ENCODE measurements around the gene RBBP5.

The RBBP5 gene

DNA sequence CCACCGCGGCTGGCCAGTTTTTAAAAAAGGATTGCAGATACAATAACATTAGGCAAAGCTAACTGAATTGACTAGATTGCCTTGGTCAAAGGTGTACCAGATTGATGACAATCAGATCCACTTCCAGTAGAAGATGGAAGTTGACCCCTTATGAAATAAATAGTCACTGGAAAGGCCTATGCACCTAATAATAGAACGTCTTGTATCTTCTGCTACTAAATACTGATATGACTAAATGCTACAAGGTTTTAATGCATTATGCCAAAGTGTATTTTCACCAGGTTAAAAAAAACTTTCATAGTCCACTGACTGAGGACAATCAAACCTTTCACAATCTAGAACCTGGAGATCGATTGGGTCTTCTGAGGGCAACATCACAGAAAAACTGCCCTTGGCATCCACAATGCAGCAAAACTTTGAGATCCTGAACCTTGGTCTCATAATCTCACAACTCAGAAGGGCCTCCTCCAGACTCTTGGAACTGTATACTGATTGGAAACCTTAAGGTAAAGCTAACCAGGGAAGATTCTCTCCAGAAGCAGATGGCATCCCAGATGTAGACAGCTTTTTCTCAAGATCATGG lies 7.8 kb upstream of the RBBP5 start:
- DNase-seq (ENCODE audit: low read depth in 2 of 3, low spot score in 1 of 3): no peak

DNA sequence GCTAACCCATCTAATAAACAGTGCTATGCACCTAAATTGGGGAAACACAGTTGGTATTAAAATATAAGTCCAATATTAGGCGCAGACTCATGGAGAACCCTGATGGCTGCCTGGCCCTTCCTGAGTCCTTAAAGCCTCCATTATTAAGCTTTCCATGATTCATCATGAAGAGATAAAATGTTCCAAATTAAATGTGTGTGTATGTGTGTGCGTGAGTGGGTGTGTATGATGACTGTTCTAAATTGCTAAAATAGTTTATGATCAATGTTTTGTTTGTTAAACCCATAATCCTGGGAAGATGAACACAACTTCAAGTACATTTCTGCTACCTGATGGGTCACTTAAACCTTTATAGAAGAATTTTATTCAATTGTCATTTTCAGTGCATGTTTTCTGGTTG lies 6.3 kb upstream of the RBBP5 start:
- no peak for DNase-seq (ENCODE audit: low read depth in 2 of 3, low spot score in 1 of 3)

DNA sequence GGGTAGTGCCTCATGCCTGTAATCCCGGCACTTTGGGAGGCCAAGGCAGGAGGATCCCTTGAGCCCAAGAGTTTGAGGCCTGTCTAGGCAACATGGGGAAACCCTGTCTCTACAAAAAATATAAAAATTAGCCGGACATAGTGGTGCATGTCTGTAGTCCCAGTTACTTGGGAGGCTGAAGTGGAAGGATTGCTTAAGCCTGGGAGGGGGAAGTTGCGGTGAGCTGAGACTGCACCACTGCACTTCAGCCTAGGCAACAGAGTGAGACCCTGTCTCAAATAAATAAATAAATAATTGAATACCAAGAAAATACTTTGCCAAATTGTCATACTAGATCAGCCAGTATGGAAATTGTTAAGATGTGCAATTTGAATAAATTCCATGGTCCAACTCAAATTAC lies 5.9 kb upstream of the RBBP5 start:
- no peak for DNase-seq (ENCODE audit: low read depth in 2 of 3, low spot score in 1 of 3)

DNA sequence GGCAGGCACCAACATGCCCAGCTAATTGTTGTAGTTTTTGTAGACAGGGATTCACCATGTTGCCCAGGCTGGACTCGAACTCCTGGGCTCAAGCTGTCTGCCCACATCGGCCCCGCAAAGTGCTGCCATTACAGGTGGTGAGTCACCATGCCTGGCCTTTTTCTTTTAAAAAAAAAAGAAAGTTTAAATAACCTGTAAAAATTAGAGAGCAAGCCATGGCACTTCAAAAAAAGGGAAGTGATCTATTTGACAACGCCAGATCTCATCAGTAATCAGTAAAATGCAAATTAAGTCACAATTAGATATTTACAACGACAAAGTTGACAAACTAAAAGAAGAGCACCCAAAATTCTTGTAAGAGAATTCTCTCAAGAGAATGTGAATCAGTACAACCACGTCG lies 2.9 kb upstream of the RBBP5 start:
- DNase-seq (ENCODE audit: low read depth in 2 of 3, low spot score in 1 of 3): no peak

DNA sequence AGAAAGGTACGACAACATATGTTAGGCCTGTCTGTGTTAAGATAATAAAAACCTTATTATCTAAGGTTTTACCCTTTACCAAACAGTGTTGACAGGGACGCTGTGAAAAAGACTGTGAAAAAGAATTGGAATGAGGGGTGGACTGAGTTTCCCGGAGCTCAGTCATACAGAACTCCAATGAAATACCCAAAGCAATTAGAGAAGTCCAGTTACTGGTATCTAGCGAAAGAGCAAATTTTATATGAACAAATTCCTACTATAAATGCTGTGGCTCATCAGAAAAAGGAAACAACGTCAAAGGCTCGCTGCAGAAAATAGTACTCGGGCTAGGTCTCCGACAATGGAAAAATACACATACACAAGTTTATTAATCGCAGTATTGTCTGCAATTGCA lies 708 bp upstream of the RBBP5 start:
- no peak for DNase-seq (ENCODE audit: low read depth in 2 of 3, low spot score in 1 of 3)

DNA sequence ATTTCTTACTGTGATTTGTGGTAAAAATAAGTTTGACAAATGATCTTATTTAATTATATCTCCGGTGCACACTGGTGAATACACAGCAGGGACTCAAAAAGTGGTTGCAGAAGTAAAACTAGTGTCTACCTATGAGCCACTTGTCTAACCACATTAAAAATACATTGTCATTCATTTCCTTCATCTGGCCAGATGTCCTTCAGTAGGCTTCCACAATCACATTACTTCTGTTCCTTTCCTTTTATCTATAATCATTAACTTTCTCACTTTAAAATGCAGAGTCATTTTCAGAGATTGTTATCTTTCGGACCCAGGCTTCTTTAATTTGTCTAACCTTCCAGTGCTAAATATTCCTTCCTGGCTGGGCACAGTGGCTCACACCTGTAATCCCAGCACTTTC lies 3.0 kb downstream of the RBBP5 start:
- no peak for DNase-seq (ENCODE audit: low read depth in 2 of 3, low spot score in 1 of 3)

DNA sequence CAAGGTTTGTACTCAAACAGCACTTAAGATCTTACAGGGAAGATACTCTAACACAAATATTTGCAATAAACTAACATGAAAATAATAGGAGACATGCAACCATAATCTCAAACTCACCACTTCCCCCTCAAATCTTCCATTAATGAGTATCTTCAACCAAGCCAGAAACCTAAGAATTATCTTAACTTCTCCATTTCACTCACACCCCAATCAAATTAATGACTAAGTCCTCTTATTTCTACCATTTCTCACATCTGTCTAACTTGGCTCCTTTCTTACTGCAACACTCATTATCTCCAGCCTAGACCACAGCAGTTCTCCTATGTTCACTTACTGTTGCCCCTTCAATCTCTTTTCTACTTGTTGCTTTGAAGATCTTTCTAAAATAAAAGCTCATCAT lies 10.4 kb downstream of the RBBP5 start:
- no peak for DNase-seq (ENCODE audit: low read depth in 2 of 3, low spot score in 1 of 3)

DNA sequence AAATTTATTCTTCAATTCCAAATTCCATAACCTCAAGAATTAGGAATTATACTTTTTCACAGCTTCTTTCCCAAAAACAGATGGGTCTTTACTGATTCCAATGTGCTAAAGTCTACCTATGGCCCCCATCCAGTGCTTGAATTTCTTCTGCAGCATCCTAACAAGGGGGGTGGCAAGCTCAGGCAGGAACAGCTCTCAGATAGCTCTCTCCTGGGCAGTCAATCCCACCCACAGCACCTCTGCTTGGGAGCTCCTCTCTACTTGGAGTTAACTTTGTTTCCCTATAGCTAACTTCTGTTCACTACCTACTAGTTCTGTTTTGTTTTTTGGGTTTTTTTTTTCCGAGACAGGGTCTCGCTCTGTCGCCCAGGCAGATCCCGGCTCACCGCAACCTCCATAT lies 12.1 kb downstream of the RBBP5 start:
- no peak for DNase-seq (ENCODE audit: low read depth in 2 of 3, low spot score in 1 of 3)

DNA sequence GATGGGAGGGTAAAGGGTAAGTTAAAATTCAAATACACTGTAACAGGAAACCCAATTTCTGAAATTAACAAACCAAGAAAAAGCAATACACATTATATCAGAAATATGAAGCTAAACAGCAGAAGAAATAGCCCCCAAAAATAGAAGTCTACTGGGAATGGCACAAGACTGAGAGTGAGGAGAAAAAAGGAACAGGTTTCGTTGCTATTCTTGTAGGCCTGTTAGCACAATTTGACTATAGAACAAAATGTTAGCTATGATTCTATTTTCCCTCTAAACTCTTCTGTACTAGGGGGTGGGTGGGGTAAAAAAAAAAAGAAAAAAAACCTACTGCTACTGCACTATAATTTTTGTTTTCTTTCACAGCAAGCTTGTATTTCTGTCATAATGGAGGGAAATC lies 12.5 kb downstream of the RBBP5 start:
- no peak for DNase-seq (ENCODE audit: low read depth in 2 of 3, low spot score in 1 of 3)

DNA sequence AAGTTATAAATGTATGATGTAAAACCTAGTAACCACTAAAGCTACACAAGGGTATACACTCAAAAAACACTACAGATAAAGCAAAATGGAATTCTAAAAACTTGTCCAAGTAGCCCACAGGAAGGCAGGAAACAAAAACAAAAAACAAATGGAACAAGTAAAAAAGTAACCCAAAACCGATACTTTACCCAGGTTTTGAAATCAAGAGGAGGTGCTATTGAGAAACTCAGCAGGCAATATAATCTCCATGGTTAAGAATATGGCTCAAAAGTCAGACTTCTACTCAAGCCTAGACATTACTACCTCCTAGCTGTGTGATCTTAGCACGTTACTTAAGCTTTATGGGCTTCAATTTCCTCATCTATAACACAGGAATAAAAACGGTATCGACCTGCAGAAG lies 13.3 kb downstream of the RBBP5 start:
- no peak for DNase-seq (ENCODE audit: low read depth in 2 of 3, low spot score in 1 of 3)

DNA sequence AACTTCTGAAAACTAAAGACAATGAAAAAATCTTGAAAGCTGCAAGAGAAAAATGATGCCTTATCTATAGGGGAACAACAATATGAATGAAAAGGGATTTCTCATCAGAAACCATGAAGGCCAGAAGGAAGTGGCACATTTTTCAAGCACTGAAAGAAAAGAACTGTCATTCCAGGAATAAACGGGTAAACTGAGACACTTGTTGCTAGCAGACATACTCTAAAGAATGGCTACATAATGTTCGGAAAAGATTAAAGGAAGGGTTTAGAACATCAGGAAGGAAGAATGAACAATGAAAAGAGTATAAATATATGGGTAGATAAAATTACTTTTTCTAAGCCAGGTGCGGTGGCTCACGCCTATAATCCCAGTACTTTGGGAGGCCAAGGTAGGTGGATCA lies 14.5 kb downstream of the RBBP5 start:
- DNase-seq (ENCODE audit: low read depth in 2 of 3, low spot score in 1 of 3): no peak

DNA sequence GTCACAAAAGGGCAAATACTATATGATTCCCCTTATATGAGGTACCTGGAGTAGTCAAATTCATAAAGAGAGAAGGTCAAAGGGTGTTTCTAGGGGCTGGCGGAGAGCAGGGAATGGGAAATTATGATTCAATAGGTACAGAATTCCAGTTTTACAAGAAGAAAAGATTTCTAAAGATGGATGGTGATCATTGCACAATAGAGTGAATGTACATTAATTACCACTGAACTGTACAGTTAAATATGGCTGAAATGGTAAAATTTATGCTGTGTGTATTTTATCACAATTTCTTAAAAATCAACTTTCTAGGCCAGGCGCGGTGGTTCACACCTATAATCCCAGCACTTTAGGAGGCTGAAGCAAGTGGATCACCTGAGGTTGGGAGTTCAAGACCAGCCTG lies 19.4 kb downstream of the RBBP5 start:
- DNase-seq (ENCODE audit: low read depth in 2 of 3, low spot score in 1 of 3): no peak

DNA sequence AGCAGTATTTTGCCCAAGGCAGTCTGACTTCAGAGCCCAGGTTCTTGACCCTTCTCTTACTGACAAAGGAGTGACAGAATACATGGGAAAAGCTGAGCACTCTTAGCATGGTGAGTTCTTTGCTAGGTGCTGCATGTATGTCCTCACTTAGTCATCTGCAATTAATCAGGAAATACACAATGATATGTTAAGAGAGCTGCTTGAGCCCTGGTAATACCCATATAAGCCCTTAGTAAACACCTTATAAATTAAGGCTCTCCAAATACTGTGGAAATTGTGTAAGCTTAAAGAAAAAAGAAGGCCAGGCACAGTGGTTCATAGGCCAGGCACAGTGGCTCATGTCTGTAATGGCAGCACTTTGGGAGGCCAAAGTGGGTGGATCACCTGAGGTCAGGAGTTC lies 23.5 kb downstream of the RBBP5 start:
- no peak for DNase-seq (ENCODE audit: low read depth in 2 of 3, low spot score in 1 of 3)

DNA sequence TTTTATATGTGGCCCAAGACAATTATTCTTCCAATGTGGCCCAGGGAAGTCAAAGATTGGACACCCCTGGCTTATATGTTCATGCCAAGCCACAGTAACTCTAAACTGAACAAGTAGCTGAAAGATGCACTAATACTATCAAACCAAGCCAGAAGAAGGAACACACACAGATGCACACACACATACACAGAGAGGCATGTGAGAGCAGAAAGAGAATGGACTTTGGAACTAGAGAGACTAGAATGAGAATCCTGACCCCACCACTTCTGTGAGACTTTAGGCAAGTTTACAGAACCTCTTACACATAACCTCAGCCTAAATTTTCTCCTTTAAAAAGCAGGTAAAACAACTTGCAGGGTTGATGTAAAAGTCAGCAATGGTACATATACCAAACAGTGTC lies 26.4 kb downstream of the RBBP5 start:
- DNase-seq (ENCODE audit: low read depth in 2 of 3, low spot score in 1 of 3): no peak

DNA sequence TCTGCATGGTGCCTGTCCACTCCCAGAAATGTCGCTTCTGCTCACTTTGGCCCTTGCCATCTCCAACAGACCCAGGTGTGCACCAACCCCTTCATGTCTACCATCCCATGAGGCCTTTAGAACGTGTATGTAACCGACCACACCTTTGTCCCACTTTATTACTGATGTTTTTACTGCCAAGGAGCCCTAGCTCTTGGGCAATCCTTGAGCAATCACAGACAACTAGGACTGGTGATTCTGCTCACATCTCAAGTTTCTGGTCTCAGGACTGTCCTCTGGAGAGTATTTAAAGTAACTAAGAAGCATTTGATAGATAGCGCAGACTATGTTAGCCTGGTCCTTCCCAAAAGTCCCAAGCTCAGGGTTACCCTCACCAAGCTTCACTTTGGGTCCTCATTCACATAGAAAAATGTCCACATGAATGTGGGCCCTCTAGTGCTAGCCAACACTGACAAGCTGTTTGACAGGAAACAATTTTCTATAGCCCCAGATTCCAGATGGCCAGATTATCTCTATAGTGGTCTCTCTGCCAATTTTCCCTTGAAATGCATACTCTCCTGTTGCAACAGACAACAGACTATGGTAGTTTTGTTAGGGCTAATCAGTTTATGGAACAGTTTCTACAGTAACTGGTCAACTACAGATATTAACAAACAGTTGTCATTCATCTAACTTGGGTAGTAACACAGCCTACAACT lies 30.6 kb downstream of the RBBP5 start:
- no peak for DNase-seq (ENCODE audit: low read depth in 2 of 3, low spot score in 1 of 3)

DNA sequence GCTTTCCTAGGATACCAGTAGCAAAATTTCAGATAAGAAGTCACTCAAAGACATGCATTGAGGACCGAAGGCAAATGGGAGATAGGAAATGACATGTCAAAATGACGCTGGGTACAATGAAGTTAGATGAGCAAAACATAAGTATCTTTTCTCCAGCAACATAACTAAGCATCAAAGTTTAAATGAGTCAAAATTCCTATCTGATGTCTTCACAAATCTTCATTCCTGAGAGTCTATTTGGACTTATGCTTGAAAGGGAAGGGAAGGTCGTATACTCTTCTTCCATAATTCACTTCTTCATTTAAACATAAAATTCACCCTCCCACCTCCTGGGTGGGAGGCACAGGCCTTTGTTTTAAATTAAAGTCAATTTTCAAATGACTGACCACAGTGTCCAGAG lies 33.4 kb downstream of the RBBP5 start:
- DNase-seq (ENCODE audit: low read depth in 2 of 3, low spot score in 1 of 3): no peak

DNA sequence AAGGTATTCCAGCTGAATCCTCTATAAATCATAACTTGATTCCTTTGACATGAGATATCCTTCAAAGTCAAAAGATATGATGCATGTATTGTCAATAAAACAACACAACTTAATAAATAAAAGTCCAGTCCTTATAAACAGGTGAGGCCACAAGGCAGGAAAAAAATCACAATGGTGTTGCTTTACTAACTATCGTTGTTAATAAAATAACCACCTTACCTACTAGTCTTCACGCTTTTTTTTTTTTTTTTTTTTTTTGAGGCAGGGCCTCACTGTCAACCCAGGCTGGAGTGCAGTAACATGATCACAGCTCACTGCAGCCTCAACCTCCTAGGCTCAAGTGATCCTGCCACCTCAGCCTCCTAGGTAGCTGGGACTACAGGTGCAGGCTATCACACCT lies 37.4 kb downstream of the RBBP5 start, which contains the start of gene TMEM81:
TMEM81 (minus strand) TSS at position 101 of the 400 bp plus-strand sequence. CDS start 140 bp downstream, outside the sequence.
- DNase-seq (ENCODE audit: low read depth in 2 of 3, low spot score in 1 of 3): no peak

DNA sequence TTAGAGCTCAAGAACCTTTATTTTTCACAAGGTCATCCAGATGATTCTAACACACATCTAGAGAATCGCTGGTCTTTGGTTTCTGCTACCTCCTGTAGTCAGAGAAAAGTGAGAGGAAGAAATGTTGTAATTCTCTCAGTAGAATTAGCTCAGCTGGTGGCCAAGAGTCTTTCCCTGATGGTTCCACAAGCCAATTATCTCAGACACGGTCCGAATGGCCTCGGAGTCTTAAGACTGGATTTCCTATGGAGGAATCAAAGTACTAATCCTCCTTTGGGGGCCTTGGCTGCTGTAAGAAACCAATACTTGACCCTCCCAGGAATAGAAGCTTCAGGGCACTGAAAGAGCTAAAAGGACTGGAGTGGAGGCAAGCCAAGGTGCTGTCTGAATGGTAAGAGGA lies 39.3 kb downstream of the RBBP5 start:
- no peak for DNase-seq (ENCODE audit: low read depth in 2 of 3, low spot score in 1 of 3)

DNA sequence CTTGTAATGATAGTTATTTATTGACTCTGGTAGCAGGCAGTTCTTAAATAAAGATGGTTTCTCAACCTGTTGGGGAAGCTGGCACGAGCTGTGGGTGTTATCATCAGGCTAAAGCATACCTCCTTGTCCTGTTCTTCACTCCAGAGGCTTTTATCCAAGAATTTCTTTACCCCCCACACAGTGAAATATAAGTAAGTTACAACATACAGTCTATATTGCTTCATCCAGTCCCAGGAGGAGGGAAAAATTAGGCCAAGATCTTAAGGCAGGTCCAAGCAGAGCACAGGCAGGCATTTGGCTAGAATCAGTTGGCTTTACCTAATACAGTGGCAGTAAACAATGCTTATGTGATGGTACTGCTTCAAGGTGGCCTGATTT lies 43.9 kb downstream of the RBBP5 start:
- no peak for DNase-seq (ENCODE audit: low read depth in 2 of 3, low spot score in 1 of 3)

DNA sequence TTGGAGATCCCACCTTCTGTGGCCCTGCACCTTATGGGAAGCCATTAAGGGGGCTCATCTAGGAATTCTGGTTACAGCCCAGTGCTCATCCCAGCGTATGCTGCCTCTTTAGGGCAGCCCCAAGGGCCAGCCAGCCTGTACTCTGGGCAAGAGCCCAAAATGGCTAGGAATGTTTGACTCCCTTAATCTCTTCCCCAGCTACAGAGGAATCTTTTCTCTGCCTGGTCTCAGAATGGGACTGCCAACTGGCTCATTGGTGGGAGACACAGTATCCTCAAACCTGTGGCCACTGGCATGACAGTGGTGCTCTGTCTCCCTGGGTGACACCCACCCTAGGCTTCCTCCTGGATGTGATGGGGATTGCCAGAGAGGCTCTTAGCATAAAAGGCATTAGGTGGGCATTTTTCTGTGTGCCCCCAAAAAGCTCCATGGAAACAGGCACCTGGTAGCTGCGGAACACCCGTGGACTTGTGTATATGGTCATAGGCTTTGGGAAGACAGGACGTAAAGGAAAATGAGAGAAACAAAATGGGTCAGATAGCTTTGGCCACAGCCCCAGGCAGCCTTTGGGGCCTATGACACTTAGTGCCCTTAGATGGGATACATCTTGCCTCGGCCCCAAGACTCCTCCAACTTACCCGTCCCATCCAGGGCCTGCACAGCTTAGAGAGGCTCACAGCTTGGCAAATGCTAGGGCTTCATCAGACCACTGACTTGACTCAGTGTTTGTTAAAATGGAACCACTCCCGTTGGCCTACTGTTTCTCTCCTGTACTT lies 44.4 kb downstream of the RBBP5 start:
- no peak for DNase-seq (ENCODE audit: low read depth in 2 of 3, low spot score in 1 of 3)

DNA sequence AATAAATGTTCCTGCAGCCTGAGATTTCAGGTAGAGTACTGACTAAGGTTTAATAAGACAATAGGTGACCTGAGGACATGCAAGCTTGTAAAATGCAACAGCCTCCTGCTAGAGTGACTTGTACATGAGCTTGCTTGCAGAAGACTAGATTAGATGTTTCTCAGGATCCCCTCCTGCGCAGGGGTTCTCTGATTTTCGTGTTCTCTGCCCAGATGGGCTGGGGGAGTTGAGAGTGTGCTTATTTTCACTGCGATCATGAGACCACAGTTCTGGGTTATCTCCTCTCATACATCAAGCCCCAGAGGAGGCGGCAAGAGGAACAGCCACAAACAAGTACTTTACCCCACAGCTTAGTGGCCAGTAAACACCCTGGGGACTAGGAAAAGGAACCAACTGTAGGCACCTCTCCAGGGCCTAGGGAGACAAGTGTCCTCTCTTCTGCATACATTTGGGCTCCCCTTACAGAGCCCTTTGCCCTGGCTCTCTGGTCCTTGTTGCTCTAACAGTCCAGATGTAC lies 45.5 kb downstream of the RBBP5 start:
- no peak for DNase-seq (ENCODE audit: low read depth in 2 of 3, low spot score in 1 of 3)

DNA sequence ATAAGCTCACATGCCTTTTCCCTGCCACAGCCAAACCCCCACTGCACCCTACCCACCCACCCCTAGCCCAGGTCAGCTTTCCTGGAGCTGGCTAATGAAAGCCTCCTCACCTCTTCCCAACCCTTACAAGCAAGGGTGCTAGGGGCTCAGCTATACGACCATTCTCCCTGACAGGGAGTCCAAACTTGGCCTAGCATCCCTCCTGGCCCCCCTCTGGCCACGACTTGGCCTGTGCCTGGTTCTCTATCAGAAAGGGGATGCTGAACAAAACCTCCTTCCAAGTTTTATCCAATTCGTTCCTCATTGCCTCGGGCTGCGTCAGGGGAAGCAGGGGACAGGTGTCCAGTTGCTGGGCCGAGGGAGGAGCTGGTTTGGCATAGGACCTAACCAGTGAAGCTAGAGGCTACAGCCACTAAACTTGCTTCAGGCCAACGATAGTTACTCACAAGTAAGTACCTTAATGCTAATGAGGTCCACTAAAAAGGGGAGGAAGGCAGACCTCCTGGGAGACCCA lies 46.1 kb downstream of the RBBP5 start:
- DNase-seq (ENCODE audit: low read depth in 2 of 3, low spot score in 1 of 3): no peak

Data from stimulated activated CD4-positive, alpha-beta T cell treated with anti-CD3 and anti-CD28 coated beads, Interleukin-12 subunit alpha, Interleukin-12 subunit beta, amount 100 ng/mL, for 48 hours (primary cell).